Hematopoietic multipotent progenitor cell treated with erythropoietin and hydrocortisone succinate and interleukin-3 and kit ligand, for 15 days (in vitro differentiated cells): ENCODE data around the gene FABP7.

Source experiments
- DNase-seq: peaks from one replicate; pipeline ENCODE4 v3.0.0-alpha.2; 2015; ENCODE audit warnings: low spot score

Gene FABP7

DNA sequence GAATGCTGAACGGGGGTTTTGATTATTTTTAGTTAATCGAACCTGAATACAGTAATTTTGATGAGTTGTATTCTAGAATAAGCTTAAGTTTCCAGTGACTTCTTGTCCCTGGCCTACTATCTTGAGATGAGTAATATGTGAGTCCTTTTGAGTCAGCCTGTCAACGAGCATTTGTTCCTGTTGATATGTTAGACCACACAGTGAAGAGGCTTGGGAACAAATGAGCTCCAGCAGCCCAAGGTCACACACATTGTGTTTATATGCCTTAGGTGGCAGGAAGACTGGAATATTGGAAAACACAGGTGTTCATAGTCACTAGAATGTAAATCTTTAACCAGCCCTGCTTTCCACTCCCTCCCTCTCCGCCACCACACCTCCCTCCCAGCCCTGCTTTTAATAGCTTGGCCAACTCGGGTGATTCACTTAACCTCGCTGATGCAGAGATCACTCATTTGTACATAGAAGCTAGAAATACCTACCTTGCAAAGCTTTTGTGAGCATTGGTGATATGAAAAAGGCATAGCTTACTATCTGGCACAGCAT is 18.7 kb downstream of the FABP7 start:
- no peak for DNase-seq

DNA sequence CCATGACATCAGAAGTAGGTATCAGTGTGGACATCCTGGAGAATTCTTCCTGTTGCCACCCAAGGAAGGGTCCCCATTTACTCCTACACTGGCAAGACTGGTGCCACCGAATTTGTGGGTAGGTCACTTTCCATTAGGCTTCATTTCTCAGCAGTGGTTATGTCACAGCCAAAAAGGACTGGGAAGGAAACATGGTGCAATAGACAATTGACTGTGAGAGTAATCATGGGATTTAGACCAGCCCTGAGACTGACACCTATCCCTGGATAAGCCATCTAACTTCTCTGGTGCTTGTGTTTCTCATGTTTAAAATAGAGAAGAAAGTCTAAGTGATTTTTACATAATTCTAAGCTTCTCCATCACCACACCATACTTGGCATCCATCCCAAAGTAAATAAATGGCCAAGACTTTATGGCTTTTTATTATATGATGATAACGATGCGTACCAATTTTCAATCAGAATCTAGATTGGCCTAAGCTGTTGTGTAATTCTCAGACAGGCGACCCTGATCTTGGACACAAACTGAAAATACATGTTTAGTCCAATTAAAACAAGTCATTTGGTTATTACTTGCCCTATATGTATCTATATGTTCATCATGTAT is 19.7 kb downstream of the FABP7 start:
- DNase-seq, result no peak

DNA sequence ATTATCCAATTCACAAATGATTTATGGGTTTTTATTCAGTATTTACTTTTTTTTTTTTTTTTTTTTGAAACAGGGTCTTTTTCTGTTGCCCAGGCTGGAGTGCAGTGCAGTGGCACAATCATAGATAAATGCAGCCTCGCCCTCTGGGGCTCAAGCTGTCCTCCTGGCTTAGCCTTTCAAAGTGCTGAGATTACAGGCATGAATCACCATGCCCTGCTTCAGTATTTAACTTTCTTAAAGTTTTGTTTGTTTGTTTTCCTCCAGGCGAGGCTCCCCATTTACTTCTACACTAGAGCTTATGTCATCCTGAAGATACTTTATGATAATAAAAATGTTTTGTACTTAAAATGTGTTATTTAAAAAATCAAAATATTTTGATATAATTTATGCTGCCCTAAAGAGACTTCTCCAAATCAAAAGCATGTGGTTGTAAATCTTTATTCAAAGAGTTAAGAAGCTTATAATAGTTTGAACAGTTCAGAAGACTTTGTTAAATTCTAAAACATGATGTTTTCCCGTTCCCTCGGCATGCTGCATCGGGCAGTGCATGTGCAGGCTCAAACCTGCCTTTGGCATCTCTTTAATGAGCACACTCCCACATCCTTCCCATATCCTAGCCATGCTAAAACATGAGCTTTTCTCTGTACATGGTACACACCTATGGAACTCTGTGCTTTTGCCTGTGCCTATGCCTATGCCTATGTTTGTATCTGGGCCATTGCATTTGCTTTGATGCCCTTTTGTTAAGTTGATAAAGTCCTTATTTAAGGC is 20.6 kb downstream of the FABP7 start:
- no peak for DNase-seq

DNA sequence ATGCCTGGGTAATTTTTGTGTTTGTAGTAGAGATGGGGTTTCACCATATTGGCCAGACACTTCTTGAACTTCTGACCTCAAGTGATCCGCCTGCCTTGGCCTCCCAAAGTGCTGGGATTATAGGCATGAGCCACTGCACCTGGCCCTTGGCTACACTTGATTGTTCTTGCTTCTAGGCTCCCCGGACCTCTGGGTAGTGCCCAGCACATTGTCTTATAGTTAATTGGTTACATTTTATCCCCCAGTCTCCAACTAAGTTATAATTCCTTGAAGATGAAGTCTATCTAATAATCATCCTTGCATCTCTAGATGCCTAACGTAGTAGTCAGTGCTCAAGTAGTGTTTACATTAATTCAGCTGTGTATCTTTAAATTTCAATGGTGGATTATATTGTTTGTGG is 21.4 kb downstream of the FABP7 start:
- DNase-seq, result no peak

DNA sequence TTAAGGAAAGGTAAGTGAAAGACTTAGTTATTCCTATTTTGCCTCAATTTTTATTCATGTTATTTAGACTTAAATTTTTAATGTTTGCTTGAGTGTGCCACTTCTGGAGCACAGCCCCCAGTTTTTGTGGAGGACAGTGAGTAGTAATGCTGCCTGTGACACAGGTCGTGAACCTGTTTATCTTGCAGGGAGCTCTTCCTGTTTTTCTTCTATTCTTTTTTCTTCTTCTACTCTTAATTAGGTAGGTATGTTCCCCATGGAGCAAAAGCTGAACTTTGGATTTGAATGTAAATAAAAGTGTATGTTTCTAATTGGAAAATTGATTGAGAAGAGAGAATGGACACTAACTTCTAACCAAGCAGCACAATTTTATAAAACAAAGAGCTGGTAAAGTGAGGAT is 21.9 kb downstream of the FABP7 start:
- DNase-seq, result no peak

DNA sequence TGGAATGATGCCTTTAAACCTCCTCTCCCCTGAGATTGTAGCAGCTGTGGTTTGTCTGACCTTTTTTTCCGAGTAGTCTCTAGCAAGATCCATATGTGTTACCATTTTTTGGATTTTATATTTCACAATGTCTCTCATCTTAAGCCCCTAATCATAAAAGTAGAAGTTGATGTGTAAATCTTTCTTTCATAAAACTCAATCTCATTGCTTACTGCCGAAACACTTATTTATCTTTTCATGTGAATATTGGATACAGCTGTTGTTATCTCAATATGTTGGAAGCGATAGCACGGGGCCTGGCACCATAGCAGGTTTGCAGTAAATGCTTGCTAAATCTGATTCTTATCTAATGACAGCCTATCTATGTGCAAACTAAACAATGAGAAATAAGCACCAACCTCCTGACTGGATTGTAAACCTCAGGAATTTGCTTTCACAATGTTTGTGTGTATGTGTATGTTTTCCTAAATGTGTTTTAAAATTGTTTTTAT is 23.7 kb downstream of the FABP7 start:
- DNase-seq, result no peak

DNA sequence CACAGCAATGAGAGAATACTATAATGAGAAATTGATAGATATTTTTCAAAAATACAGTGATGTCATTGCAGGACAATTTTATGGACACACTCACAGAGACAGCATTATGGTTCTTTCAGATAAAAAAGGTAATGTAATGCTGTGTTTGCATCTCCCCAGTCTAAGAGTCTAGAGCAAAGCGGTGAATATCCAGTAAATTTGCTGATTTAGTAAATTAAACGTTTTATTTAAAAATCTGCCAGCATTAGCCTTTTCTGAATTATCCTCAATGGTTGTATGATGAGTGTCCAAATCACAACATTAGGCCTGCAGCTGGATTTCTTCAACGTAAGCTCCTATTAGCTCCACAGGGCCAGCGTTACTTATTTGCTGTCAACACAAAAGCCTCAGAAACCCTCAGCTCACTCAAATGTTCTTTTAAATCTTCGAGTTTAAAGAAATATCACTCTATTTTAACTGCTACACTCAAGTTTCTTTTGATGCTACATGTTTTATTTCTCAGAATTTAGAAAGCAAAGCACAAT is 25.5 kb downstream of the FABP7 start:
- DNase-seq, result no peak

DNA sequence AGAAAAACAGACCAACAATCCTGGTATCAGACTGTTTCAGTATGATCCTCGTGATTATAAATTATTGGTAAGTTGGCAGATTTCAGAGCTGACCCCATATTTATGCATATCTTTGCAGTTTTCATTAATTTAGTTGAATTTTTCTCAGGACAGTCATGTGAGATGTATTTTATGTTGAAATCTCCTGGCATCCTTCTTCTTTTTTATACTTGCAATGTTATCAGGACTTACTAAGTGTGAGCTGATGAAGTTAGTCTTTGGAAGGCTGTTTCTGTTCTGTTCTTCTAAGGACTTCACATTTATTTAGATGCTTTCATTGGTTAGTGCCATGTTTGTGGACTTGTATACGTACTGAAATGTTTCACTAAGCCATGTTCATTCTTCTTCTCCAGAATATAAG is 26.8 kb downstream of the FABP7 start:
- DNase-seq, result no peak

DNA sequence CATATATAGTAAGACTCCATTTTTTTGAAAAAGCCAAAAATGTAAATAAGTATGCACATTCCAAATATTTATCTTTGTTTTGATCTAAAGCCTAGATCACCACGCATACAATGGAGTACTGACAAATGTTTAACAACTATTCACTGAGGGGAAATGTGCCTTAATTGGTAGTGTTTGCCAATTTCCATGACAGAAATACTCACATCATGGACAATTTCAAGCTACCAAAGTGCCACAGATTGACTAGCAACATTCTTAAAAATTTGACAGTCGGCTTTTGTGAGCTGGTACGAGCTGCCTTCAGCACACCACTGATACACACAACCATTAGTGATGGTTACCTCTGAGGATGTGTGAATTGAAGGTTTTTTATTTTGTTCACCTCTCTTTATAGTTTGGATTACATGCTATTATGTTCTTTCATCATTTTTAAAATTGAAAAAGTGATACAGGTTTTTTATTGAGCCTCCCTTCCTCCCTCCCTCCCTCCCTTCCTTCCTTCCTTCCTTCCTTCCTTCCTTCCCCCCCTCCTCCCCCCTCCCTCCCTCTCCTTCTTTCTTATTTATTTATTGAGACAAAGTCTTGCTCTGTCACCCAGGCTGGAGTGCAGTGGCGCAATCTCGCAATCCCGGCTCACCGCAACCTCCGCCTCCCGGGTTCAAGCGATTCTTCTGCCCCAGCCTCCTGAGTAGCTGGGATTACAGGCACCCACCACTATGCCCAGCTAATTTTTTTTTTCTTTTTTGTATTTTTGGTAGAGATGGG is 28.8 kb downstream of the FABP7 start:
- no peak for DNase-seq

DNA sequence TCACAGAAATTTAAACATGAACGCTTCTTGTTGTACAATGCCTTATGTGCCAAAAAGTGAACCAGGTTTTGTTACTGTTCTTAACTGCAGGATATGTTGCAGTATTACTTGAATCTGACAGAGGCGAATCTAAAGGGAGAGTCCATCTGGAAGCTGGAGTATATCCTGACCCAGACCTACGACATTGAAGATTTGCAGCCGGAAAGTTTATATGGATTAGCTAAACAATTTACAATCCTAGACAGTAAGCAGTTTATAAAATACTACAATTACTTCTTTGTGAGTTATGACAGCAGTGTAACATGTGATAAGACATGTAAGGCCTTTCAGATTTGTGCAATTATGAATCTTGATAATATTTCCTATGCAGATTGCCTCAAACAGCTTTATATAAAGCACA is 29.5 kb downstream of the FABP7 start:
- no peak for DNase-seq

DNA sequence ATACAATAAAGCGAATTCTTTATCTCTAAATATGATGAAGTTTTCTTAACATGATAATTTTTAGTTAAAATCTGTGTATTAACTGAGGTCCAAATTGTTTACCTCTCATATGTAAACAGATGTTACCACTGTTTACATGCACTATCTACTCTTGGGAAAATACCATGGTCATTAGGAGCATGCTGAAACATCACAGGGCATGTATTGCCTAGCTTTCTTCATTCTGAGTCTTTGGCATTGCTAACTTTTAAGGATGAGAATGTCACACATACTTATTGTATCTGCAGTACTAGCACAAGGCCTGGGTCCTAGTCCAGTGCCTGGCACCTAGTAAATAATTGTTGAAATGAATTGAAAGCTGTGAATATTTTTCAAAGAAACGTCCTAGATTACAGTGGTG is 30.2 kb downstream of the FABP7 start:
- DNase-seq, result no peak

DNA sequence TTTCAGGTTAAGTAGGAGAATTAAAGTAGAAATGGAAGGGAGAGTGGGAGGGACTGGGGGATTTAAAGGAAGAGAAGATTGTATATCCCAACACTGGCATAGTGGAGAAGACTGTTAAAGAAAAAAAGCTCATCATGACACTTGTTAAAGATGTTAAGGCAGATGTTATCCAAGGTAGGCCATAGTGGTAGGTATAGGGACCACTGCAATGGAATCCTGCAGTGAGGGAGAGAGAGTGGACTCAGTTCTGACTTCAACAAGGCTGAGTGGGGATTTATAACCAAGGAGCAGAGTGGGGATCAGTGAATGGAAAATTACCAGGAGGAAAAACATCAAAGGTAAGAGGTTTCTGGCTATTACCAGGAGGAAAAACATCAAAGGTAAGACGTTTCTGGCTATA is 30.7 kb downstream of the FABP7 start:
- DNase-seq, result no peak

DNA sequence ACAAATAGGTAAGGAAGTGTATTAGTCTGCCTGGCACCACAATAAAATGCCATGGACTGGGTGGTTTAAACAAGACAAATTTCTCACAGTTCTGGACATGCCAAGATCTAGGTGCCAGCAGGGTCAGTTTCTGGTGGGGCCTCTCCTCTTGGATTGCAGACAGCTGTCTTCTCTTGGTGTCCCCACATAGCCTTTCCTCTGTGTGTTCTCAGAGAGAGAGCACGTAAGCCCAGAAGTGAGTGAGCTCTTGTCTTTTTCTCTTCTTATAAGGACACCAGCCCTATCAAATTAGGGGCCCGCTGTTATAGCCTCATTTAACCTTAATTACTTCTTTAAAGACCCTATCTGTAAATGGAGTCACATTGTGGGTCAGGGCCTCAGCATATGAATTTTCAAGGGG is 37.8 kb downstream of the FABP7 start:
- DNase-seq, result no peak

DNA sequence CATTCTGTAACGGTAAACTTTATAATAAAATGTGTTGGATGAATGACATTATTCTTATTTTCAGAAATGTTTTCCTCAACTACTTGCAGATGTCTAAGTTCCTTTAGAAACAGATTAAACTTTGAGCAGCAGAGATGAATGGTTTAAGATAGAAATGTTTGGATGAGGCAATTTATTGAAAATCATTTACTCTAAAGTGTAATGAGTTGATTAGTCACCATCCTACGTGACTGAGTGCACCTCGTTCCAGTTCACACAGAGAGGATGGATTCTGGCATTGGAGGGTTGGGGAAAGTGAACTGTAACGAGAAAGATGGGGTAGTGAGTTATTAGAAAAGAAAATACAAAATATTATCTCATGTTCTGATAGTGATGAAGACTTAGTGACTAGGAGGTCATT is 38.2 kb downstream of the FABP7 start:
- no peak for DNase-seq

DNA sequence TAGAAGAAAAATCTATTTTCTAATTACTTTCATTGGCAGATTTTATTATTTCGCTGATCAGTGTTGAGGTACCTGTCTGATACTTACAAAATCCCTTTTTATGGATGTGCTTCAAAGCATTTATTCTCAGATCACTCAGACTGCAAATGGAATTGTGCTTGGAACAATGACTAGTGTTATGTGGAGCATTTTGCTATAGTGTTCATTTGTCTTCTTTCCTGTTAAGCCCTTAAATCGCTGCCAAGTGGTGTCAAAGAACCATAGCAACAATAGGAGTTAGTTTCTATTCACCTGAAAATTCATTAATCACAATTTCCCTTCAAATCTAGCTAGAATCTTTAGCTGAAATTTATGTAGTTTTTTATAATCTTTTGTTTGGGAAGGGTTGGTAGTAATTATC is 39.4 kb downstream of the FABP7 start:
- DNase-seq, result no peak

DNA sequence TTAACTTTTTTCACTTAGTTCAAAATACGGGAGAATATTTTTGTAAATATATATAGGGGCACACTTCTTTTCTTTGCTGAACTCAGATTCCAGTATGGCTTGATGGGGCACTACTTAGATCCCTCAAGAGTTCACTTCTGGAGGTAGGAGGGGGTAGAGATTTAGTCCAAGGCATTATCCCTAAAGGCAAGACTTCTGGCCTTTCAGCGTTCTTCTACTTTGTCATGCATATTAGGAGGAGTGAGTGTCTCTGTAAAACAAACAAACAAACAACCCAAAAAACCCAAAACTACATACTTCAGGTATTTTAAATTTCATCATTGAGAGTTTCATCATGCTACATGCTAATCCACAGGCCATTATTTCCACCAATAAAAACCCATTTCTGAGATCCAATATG is 41.6 kb downstream of the FABP7 start:
- no peak for DNase-seq

DNA sequence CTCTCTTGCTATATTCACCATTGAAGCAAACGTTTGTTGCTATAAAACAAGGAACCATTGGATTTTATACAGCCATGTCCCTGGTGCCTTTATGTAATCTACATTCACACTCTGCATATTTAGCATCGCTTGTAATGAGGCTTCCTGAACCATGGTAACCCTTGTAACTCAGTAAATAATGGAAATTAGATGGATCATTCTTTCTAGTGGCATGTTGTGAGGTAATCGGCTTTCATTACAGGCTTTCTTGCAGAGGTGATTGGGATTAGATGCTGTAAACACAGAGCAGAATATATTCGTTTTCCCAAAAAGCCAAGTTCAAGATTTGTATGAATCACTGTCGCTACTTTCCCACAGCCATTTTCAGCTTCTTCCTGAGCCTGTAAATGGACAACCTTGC is 45.6 kb downstream of the FABP7 start:
- no peak for DNase-seq

DNA sequence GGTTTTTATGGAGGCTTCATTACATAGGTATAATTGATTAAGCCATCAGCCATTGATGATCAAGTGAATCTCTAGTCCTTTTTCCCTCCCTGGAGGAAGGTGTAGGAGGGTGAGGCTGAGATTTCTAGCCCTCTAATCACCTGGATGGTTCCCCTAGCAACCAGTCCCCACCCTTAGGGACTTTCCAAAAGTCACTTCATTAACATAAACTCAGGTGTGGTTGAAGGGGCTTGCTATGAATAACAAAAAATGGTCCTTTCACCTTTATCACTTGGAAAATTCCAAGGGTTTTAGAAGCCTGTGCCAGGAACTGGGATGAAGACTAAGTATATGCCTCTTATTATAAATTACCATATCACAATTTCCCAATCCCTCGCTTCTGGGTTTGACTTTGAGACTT is 49.9 kb downstream of the FABP7 start:
- DNase-seq, result no peak

DNA sequence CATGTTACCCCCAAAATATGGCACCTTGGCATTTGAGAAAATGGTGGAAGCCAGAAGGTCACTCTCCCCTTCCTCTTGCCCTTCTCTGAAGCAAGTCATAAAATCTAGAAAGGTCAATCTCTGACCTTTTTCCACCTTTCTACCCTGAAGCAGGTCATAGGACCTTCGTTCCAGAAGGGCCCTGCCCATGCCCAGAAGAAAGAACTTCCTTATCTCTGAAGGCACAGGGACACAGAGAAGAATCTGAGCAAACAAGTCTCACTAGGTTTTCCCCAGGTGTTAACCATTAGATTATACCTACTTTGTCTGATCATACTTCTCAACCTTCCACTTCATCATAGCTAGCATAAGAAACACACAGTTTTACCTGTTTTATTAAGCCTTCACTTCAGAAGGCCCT is 52.0 kb downstream of the FABP7 start:
- no peak for DNase-seq

DNA sequence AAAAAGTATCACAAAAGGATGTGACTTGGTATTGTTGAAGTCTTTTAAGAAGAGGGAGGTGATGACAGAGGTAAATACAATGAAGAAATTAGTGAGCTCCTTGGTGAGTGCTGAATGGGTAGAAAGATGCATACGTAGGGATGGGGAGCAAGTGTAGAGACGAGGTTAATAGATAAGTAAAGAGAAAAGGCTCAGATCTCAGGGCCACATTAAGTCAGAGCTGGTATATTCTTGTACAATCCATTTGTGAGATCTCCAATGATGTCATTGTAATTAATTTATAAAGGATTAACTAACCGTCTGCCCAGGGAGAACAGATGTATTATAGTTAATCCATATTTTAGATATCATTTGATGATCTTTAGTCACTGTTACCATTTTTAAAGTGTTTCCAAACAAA is 52.9 kb downstream of the FABP7 start:
- DNase-seq, result no peak

DNA sequence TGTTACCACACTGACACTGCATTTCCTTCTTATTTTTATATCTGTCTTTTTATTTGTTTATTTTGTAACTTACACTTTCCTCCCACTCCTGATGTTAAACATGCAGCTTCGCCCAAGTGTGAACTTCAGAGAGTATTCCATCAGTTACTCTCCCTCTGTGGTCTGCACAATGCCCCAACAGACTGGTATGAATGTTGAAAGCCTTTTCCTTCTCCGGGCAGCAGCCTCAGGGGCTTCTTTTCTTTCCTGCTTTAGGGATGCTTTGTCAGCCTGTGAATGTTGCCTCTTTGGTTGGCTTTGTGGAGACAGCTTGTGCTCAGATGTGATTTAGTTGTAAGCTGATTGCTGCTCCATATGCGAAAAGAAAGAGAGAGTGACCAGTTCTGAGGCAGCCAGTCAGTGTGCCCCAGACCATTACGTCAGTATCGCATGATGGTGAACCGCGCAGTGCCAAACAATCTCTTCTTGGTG is 53.5 kb downstream of the FABP7 start:
- no peak for DNase-seq
